GM12875 (cell line): ENCODE results near the gene NPR3.

ENCODE experiments used
- H3K4me3 ChIP-seq: one replicate; pipeline ENCODE4 v1.5.1; 2011; ENCODE audit warnings: low read depth, low read length, control low read depth
- CTCF ChIP-seq: IDR thresholded peaks from 2 replicates; pipeline ENCODE4 v1.5.1; 2011; ENCODE audit warnings: low read depth, mild to moderate bottlenecking, control low read depth, inconsistent platforms, low read length, moderate library complexity, borderline replicate concordance; ENCODE audit not compliant: insufficient read depth

The NPR3 gene

GRCh38 chr5:32780508-32780919 is 69.4 kb downstream of the NPR3 start:
- H3K4me3 ChIP-seq = no peak overlapping the region
- no peak for TF ChIP-seq CTCF

DNA sequence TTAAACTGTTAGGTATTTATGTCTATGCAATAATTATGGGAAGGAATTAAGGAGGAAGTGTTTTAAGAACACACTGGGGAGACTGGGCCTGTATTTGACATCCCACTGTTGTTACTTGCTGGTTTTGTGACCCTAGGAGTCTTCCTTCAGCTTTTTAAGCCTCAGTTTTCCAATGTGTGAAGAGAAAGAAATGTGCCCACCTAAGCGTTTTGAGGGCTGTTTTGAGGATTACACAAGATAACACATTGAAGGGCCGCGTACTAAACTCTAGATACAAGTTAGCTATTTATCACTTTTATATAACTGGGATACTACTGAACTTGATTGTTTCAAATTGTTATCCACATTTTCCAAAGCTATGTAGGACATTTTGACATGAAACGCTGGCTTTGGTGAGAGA is 72.5 kb downstream of the NPR3 start:
- no peak overlapping the region for H3K4me3 ChIP-seq
- TF ChIP-seq CTCF = no peak

GRCh38 chr5:32785611-32786254 is 74.6 kb downstream of the NPR3 start:
- H3K4me3 ChIP-seq = no peak overlapping the region
- TF ChIP-seq CTCF = no peak

- no peak overlapping the region for H3K4me3 ChIP-seq
- no peak for TF ChIP-seq CTCF
Observed at GRCh38 chr5:32786311-32786710, 75.2 kb downstream of the NPR3 start.

- no peak overlapping the region for H3K4me3 ChIP-seq
Observed at GRCh38 chr5:32790411-32790951, 79.4 kb downstream of the NPR3 start.

DNA sequence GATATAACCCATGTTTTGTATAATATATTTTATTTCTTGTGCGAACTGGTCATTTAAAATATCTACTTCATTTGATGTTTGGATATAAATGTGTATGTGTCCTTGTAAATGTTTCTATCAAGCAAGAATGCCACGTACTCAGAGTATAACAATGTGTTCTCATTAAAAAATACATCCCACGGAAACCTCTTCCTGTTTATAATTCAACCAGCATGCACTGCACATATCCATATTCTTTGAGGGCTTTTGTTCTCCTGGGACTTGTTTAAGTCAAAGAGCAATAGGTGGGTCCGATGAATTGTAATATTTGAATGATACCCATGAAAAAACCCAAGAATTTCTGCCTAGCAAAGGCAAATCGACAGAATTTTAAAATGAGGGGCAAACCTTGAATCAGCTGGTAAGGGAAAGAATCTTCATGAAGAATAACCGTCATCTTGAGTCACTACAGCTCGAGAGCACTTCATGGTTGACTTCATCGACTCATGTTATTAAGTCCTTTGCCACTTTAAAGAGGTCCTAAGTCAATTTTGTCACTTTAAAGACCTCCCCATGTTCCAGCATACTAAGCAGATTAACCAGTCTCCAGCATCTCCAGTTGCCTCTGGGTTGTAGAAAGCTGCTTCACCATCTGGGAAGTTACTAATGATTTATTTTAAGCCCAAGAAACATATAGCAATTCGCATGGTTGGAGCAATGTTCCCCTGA is 80.6 kb downstream of the NPR3 start:
- no peak overlapping the region for H3K4me3 ChIP-seq
- TF ChIP-seq CTCF = no peak

More at GRCh38 chr5:32790411-32790951, 79.4 kb downstream of the NPR3 start:
- no peak for TF ChIP-seq CTCF

DNA sequence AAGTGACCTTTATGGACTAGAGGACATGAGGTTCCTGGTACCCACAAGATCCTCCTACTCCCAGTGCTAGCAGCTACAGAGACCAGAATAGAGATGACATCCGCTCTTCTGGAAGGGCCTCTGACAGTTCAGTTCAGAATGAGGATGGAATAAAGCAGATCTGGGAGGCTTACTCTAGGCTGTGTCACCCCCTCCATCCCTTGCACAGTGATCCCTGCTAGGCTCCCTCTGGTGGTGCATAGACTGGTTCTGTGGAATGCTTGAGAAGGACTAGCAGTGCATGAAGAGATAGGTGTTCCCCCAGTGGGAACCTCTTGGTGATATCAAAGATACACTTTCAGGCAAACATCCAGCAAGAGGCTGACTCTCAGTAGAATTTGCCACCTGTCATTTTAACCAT is 83.0 kb downstream of the NPR3 start:
- TF ChIP-seq CTCF = no peak
- H3K4me3 ChIP-seq = no peak overlapping the region
